IMR-90 (cell line): ENCODE measurements around the gene LRRC18.

ENCODE experiments used
- CEBPB ChIP-seq: IDR thresholded peaks from 2 replicates; pipeline ENCODE4 v1.6.1; 2012; ENCODE audit warnings: low read depth, low read length, improper control_type of control experiment
- FOS ChIP-seq: fragments of 150-350 bp; IDR thresholded peaks from 2 replicates; pipeline ENCODE4 v1.6.1; 2016; ENCODE audit warnings: low read depth, low read length
- MXI1 ChIP-seq: IDR thresholded peaks from 2 replicates; pipeline ENCODE4 v1.6.1; 2012; ENCODE audit warnings: low read depth, mild to moderate bottlenecking, low read length, moderate library complexity, borderline replicate concordance
- POLR2A ChIP-seq: IDR thresholded peaks from 2 replicates; pipeline ENCODE4 v1.6.1; 2012; ENCODE audit warnings: mild to moderate bottlenecking, low read depth, low read length
- RAD21 ChIP-seq: IDR thresholded peaks from 2 replicates; pipeline ENCODE4 v1.6.1; 2012; ENCODE audit warnings: low read length, improper control_type of control experiment
- TF ChIP-seq, protein P1 (sequence below): conservative IDR thresholded peaks from 2 replicates; pipeline ENCODE4 v1.5.1; 2012; ENCODE audit warnings: mild to moderate bottlenecking, low read depth, low read length, improper control_type of control experiment
- TF ChIP-seq, protein P2 (sequence below): fragments of 150-350 bp; IDR thresholded peaks from 2 replicates; pipeline ENCODE4 v1.6.1; 2017; ENCODE audit warnings: mild to moderate bottlenecking, antibody characterized with exemption, low read length, low read depth

DNA sequence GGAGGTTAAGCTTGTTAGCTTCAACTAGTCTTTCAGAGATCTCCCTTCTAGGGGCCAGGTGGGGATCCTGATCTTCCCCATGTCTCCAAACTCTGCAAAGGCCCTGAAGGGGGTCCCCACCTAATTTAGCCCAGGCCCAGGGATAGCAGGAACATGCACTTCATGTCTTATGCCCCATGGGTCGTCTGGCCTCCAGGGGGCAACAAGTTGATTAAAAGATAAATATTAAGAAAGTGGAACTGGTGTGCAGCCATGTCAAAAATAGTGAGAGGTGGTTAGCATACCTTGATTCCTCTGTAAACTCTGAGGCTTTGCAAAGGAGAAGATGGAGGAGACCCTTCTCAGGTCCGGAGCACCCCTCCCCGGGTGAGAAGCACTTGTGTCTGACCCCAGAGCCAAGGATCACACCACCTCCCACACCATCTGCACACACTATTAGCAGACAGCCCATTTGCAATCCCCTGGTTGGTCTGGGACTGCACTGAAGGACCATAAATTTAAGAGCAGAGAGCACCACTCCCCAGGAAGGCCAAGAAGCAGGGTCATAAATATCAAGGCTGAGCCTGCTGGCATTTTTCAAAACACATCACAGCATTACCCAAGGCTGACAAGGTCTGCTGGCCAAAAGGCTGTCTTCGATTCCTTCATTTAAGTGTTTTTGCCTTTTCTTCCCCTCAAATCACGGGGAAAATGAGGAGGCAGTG, 44.2 kb upstream of the LRRC18 start:
- no peak for TF ChIP-seq POLR2A
- no peak for TF ChIP-seq CEBPB
- TF ChIP-seq RAD21: no peak
- TF ChIP-seq MXI1: no peak
- TF ChIP-seq, protein P1, sequence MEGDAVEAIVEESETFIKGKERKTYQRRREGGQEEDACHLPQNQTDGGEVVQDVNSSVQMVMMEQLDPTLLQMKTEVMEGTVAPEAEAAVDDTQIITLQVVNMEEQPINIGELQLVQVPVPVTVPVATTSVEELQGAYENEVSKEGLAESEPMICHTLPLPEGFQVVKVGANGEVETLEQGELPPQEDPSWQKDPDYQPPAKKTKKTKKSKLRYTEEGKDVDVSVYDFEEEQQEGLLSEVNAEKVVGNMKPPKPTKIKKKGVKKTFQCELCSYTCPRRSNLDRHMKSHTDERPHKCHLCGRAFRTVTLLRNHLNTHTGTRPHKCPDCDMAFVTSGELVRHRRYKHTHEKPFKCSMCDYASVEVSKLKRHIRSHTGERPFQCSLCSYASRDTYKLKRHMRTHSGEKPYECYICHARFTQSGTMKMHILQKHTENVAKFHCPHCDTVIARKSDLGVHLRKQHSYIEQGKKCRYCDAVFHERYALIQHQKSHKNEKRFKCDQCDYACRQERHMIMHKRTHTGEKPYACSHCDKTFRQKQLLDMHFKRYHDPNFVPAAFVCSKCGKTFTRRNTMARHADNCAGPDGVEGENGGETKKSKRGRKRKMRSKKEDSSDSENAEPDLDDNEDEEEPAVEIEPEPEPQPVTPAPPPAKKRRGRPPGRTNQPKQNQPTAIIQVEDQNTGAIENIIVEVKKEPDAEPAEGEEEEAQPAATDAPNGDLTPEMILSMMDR: no peak
- TF ChIP-seq FOS: no peak
- TF ChIP-seq, protein P2, sequence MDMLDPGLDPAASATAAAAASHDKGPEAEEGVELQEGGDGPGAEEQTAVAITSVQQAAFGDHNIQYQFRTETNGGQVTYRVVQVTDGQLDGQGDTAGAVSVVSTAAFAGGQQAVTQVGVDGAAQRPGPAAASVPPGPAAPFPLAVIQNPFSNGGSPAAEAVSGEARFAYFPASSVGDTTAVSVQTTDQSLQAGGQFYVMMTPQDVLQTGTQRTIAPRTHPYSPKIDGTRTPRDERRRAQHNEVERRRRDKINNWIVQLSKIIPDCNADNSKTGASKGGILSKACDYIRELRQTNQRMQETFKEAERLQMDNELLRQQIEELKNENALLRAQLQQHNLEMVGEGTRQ: no peak
